ENCODE measurements around the gene P2RY1. TPM values are rescaled to one million over a fixed set of nuclear protein-coding genes. Genes with fewer than 3 reads are reported as not detected.

Gene P2RY1
- polyA plus RNA-seq (2013, experiment 1 of 2; ENCODE audit: insufficient read length) = 0.07 TPM
- polyA plus RNA-seq (2013, experiment 2 of 2; ENCODE audit: insufficient read length) = 0.17 TPM

GRCh38 chr3:152834776-152835600 is at the start of gene P2RY1:
Gene P2RY1 (plus strand): TSS chr3:152835131. CDS start chr3:152835783, 652 bp downstream.
- DNase-seq = peak; percentile 51

GRCh38 chr3:152786977-152787681 is 47.8 kb upstream of the P2RY1 start:
- no peak for DNase-seq

GRCh38 chr3:152790651-152791387 is 44.1 kb upstream of the P2RY1 start:
- DNase-seq = no peak

- DNase-seq = no peak
Observed at GRCh38 chr3:152793969-152794368, 41.0 kb upstream of the P2RY1 start.

GRCh38 chr3:152797751-152798432 is 37.0 kb upstream of the P2RY1 start:
- DNase-seq = no peak

GRCh38 chr3:152811974-152812760 is 22.8 kb upstream of the P2RY1 start:
- DNase-seq = no peak

- no peak for DNase-seq
Observed at GRCh38 chr3:152817400-152817799, 17.5 kb upstream of the P2RY1 start.

GRCh38 chr3:152818027-152818426 is 16.9 kb upstream of the P2RY1 start:
- DNase-seq = no peak

- DNase-seq = no peak
Observed at GRCh38 chr3:152823173-152823572, 11.8 kb upstream of the P2RY1 start.

- DNase-seq = peak; percentile 6
Observed at GRCh38 chr3:152823781-152824180, 11.2 kb upstream of the P2RY1 start.

GRCh38 chr3:152825566-152825965 is 9.4 kb upstream of the P2RY1 start:
- peak; percentile 13 for DNase-seq

- DNase-seq = no peak
Observed at GRCh38 chr3:152826476-152826875, 8.5 kb upstream of the P2RY1 start.

- DNase-seq = no peak
Observed at GRCh38 chr3:152827313-152827712, 7.6 kb upstream of the P2RY1 start.

GRCh38 chr3:152828075-152828840 is 6.7 kb upstream of the P2RY1 start:
- DNase-seq = no peak

- no peak for DNase-seq
Observed at GRCh38 chr3:152830245-152830644, 4.7 kb upstream of the P2RY1 start.

GRCh38 chr3:152832046-152832445 is 2.9 kb upstream of the P2RY1 start:
- DNase-seq = no peak

- DNase-seq = no peak
Observed at GRCh38 chr3:152833089-152833488, 1.8 kb upstream of the P2RY1 start.

- DNase-seq = no peak
Observed at GRCh38 chr3:152834191-152834775, 648 bp upstream of the P2RY1 start.

- peak; percentile 4 for DNase-seq
Observed at GRCh38 chr3:152835601-152836102, 721 bp downstream of the P2RY1 start.

GRCh38 chr3:152836269-152836668 is 1.3 kb downstream of the P2RY1 start:
- DNase-seq = no peak

Data from fibroblast of skin of scalp (primary cell).